NCI-H524 (cell line): Measurements from ENCODE around the gene LAMB4.

Experiments used
- DNase-seq, 2 experiments: peaks; one replicate each; lab custom pipeline; 2025; lab: John Stamatoyannopoulos, UW

The LAMB4 gene

DNA sequence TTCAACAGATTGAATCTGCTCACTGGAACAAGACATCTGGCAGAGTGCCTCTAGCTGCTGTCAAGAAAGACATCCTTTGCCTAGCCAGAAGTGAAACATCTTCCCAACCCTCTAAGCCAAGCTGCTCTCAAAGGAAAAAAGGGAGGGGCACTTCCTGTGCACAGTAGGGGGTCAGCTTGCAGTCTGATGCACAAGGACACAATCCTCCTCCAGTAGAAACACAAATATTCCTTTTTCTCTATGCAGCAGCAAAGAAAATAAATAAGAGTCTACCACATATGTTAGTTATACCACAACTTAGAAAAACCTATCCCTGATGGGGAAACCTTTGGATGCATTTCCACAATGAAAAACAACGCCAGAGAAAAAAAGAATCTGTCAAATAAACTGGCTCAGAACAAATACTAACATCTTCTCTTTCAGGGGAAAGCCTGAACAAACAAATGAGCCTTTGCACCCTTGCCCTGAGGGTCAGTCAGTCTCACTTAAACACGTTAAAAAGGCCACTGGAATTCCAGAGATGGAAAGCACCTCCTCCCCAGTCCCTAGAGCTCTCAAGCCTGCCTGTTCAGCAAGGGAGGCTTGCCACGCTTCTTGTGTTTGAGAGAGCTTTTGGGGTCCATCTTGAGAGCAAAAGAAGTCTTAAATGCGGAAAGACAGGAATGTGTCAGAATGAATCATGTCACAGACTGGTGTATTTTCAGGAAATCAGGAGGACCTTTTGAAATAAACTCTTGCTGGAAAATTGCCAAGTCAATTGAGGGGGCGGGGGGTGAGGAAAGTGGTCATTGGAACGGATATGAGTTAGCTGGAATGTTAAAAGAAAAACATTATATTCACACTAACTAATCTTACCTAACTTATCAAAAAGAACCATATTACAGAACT is 134.7 kb downstream of the LAMB4 start:
- peak; percentile 24 to 66 for DNase-seq

DNA sequence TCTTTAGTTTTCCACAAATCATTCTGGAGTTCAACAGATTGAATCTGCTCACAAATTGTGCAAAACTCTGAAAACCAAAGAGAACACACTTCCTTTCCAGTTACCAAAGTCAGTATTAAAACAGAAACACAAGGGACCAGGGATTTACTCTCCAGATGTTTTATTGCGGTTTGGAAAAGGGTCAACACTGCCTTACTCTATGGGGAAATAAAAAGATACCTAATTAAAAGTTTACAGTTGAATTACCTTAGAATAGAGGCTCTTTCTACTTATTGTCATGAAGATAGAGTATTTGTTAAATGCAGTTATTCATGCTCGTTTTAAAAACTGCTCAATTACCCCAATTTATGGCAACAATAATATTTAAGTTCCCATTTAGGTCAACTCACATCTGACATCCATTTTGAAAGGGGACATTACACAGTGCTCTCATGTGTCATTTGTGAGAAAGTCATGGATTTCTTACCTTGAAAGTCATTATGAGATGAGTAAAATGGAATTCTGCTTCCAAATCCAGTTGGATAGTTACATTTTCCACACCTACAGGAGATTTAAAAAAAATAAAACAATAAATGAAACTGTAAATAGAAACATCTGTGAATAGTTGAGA is 135.6 kb downstream of the LAMB4 start:
- DNase-seq = no peak

- no peak for DNase-seq
Observed at GRCh38 chr7:107993891-107994291, 136.3 kb downstream of the LAMB4 start.

DNA sequence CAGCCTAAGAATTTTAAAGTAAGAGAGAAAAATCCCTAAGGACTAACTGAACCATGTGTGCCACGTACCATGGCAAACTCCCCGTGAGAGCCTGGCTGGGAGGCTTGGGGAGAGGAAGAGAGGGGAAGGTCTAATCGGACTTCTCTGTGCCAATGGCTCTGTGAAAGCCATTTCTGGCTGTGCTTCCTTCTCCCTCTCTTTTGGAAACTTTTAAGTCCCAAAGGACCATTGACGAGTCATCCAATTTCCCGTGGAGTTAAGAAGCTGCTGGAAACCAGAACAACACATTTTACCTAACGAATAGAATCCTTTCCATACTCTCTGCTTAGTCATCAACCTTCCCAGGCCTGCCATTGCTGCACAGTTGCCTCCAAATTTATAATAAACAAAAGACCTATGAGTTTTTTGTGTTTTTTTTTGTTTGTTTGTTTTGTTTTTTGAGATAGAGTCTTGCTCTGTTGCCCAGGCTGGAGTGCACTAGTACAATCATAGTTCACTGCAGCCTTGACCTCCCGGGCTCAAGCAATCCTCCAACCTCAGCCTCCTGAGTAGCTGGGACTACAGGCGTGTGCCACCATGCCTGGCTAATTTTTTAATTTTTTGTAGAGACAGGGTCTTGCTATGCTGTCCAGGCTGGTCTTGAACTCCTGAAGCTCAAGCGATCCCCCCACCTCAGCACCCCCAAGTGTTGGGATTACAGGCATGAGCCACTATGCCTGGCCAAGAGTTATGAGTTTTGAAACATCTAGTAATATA is 140.4 kb downstream of the LAMB4 start:
- no peak for DNase-seq

DNA sequence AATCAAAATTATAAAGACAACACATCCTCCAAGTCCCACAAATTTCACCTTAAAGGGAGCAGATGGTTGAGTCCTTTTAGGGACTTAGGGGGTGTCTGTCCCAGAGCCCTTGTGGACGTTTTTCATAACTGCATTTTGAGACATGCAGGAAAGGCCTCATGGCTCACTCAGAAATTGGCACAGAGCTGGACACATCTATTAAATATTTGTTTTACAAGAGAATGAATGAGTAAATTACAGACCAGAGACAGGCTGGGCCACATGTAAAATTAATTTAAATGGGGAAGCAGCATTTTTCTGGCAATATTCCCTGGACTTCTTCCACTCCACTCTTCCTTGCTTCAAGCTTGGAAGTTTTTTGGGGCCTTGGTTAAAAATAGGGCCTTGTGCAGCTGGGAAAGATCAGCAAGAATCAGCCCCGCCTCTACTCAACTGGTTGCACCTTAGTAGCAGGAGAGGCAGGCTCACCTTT is 147.2 kb downstream of the LAMB4 start:
- DNase-seq = no peak

GRCh38 chr7:107982042-107982840 is 147.9 kb downstream of the LAMB4 start:
- no peak for DNase-seq

DNA sequence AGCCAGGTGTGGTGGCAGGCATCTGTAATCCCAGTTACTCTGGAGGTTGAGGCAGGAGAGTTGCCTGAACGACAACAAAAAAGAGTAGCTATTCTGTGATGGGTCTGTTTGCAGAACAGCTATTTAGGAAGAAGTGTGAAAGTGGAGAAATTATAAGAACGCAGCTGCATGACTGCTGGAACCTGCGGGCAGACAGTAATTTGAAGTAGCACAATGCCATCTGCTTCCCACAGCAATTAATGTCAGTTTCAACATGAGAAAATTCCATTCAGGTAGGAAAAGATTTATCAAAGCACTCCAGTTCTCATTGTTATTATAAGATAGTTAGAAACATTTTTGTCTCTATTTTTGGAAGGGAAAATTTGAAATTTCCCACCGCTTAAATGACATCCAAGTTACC is 148.7 kb downstream of the LAMB4 start:
- peak in 1 of 2 experiments; percentile 18 for DNase-seq

DNA sequence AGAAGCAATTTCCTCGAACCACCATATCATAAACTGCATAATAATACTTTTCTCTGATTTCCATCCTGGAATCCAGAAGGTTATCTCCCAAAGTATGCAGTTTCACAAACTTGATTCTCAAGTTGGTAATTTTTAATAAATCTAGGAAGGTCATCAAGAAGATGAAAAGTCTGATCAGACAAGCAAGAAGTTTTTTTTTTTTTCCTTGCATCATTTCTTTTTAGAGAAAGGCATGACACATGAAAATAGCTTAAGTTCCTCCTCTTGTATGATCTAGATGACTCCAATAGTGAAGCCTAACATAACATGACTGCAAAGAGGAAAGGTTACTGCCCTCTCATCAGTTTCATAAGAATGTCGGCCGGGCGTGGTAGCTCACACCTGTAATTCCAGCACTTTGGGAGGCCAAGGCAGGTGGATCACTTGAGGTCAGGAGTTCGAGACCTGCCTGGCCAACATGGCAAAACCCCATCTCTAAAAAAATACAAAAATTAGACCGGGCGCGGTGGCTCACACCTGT is 149.4 kb downstream of the LAMB4 start:
- no peak for DNase-seq

GRCh38 chr7:107980171-107980570 is 150.0 kb downstream of the LAMB4 start:
- DNase-seq = no peak

DNA sequence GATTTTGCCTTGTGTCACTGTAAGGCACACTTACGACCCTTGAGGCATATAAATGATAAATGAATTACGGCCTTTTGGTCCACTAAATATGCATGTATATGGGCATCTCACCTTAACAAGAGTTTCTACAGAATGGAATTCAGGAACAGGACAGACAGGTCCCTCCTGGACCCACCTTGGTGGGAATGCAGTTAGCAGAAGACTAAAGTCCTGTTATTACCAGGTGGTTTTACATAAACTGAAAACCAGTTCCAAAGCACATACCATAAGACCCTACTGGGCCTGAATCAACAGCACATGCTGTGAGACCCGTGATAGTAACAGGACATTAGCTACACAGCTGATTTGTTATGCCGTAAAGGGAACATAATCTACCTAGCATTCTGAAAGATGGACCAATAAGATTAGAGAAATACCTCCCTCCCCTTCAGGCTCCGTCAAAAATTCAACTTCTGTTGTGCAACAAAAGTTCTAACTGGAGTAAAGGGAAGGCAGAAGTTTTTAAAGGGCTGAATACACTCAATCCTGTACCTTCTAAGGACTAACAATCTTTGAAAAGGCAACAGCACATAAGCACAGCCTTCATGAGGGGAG is 151.2 kb downstream of the LAMB4 start:
- DNase-seq = no peak

- DNase-seq = no peak
Observed at GRCh38 chr7:107977048-107977447, 153.1 kb downstream of the LAMB4 start.

GRCh38 chr7:107976620-107977019 is 153.5 kb downstream of the LAMB4 start:
- no peak for DNase-seq

DNA sequence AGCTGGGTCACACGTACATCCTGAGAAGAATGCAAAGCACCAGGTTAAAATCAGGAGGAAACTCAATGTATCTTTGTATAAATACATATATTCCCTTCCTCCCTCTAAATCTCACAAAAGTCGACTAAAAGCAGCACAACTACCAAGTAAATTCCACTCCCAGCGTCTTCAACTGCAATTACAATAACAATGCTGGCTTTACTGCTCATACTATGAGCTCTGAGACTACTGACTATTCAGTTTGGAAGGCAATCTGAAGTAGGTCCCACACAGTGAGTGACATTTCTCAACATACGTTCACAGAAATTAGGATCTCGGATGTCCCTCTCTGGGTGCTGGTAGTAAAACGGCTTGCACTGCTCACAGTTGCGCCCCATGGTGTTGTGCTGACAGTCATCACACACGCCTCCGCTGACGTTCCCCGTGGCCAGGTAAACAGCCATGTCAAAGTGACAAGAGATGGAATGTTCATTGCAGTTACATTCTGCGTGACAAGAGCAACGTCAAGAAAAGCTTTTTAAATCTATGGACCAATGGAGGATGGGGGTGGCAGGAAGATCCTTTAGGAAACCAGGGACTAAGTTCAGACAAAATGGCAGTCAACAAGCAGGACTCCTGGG is 154.7 kb downstream of the LAMB4 start:
- no peak for DNase-seq

GRCh38 chr7:107973861-107974260 is 156.3 kb downstream of the LAMB4 start:
- DNase-seq = no peak
